HUES64 (cell line): ENCODE measurements around the gene GNA14.
"Not testable (repeated sequence)": the region's sequence is repeated elsewhere in the genome, so short reads cannot be mapped to it uniquely, and the experiment has no call there.

Experiments used
- H3K27ac ChIP-seq: 2 replicates; pipeline ENCODE4 v1.7.0; 2013; ENCODE audit warnings: low read depth, low read length, inconsistent platforms
- H3K27me3 ChIP-seq: 2 replicates; pipeline ENCODE4 v1.6.1; 2013; ENCODE audit warnings: mild to moderate bottlenecking, low read length; ENCODE audit not compliant: insufficient read depth
- H3K36me3 ChIP-seq: 2 replicates; pipeline ENCODE4 v1.6.1; 2013; ENCODE audit warnings: mild to moderate bottlenecking, low read length; ENCODE audit not compliant: insufficient read depth
- H3K4me1 ChIP-seq: 2 replicates; pipeline ENCODE4 v1.6.1; 2013; ENCODE audit warnings: mild to moderate bottlenecking, low read length, moderate library complexity; ENCODE audit not compliant: insufficient read depth
- H3K4me3 ChIP-seq: 2 replicates; pipeline ENCODE4 v1.5.1; 2013; ENCODE audit warnings: mild to moderate bottlenecking, low read length, moderate library complexity
- H3K9ac ChIP-seq: 2 replicates; pipeline ENCODE4 v1.6.1; 2013; ENCODE audit warnings: mild to moderate bottlenecking, low read depth, low read length
- H3K9me3 ChIP-seq: 2 replicates; pipeline ENCODE4 v1.6.1; 2013; ENCODE audit warnings: low read depth, low read length; ENCODE audit not compliant: insufficient read depth
- WGBS: fragments of 150-250, 120-280 bp; methylation state at CpG from one replicate; pipeline ENCODE4 v1.1.7; 2013; ENCODE audit warnings: missing lambda C conversion rate; 5-methylcytosine and 5-hydroxymethylcytosine counted together

The GNA14 gene

DNA sequence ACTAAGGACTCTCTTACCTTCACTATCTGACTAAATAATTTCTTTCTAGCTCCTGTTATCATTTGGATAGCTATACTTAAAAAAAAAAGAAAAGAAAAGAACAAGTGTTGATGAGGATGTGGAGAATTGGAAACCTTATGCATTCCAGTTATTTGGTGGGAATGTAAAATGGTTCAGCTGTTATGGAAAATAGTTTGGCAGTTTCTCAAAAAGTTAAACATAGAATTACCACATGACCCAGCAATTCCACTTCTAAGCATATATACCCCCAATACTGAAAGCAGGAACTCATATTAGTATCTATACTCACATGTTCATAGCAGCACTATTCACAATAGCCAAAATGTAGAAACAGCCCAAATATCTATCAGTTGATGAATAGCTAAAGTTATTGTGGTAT is 61.1 kb downstream of the GNA14 start:
- H3K36me3 ChIP-seq = no peaks in the 10 kb centered on the region
- H3K27ac ChIP-seq = no peak overlapping the region
- H3K4me3 ChIP-seq = no peak overlapping the region
- no peaks in the 10 kb centered on the region for H3K27me3 ChIP-seq
- no peak overlapping the region for H3K9ac ChIP-seq
- peaks cover 63% of the 10 kb centered on the region for H3K4me1 ChIP-seq
- no peaks in the 10 kb centered on the region for H3K9me3 ChIP-seq

GRCh38 chr9:77586591-77586990 is 61.5 kb downstream of the GNA14 start:
- H3K27ac ChIP-seq = peak overlapping the region; percentile 25; the same call in 1 of the 2 replicates
- H3K27me3 ChIP-seq = no peaks in the 10 kb centered on the region
- WGBS = 92% methylated on average over 11 of the region's 12 CpGs
- no peak overlapping the region for H3K4me3 ChIP-seq
- H3K4me1 ChIP-seq = peaks cover 67% of the 10 kb centered on the region
- H3K9me3 ChIP-seq = no peaks in the 10 kb centered on the region
- no peaks in the 10 kb centered on the region for H3K36me3 ChIP-seq
- H3K9ac ChIP-seq = no peak overlapping the region

GRCh38 chr9:77585335-77585786 is 62.8 kb downstream of the GNA14 start:
- H3K4me3 ChIP-seq = no peak overlapping the region
- no peaks in the 10 kb centered on the region for H3K9me3 ChIP-seq
- peak overlapping the region; percentile 41 for H3K9ac ChIP-seq

GRCh38 chr9:77584927-77585326 is 63.2 kb downstream of the GNA14 start:
- Histone ChIP-seq H3K4me1 (peaks cover 67% of the 10 kb centered on the region), H3K27ac (peak overlapping the region; percentile 89), H3K9ac (peak overlapping the region; percentile 41; the same call in 1 of the 2 replicates)
- not testable (repeated sequence) for H3K4me3 ChIP-seq, H3K36me3 ChIP-seq, H3K9me3 ChIP-seq, H3K27me3 ChIP-seq
- 41% methylated on average over 3 of the region's 4 CpGs for WGBS

More at GRCh38 chr9:77585335-77585786, 62.8 kb downstream of the GNA14 start:
- no peaks in the 10 kb centered on the region for H3K36me3 ChIP-seq
- peak overlapping the region; percentile 89 for H3K27ac ChIP-seq
- WGBS = 38% methylated on average over 2 of the region's 2 CpGs
- no peaks in the 10 kb centered on the region for H3K27me3 ChIP-seq
- peaks cover 67% of the 10 kb centered on the region for H3K4me1 ChIP-seq

- WGBS = 78% methylated on average over 5 of the region's 5 CpGs
- Histone ChIP-seq H3K27ac (no peak overlapping the region), H3K27me3 (no peaks in the 10 kb centered on the region), H3K9ac (no peak overlapping the region), H3K36me3 (no peaks in the 10 kb centered on the region), H3K4me1 (peaks cover 52% of the 10 kb centered on the region), H3K9me3 (no peaks in the 10 kb centered on the region), H3K4me3 (no peak overlapping the region)
These were observed 65.1 kb downstream of the GNA14 start for GRCh38 chr9:77582961-77583576.

GRCh38 chr9:77582525-77582924 is 65.6 kb downstream of the GNA14 start:
- Histone ChIP-seq H3K36me3 (no peaks in the 10 kb centered on the region), H3K4me1 (peaks cover 46% of the 10 kb centered on the region), H3K27me3 (no peaks in the 10 kb centered on the region), H3K27ac (no peak overlapping the region), H3K4me3 (no peak overlapping the region), H3K9ac (no peak overlapping the region), H3K9me3 (no peaks in the 10 kb centered on the region)
- WGBS = 91% methylated on average over 3 of the region's 3 CpGs

DNA sequence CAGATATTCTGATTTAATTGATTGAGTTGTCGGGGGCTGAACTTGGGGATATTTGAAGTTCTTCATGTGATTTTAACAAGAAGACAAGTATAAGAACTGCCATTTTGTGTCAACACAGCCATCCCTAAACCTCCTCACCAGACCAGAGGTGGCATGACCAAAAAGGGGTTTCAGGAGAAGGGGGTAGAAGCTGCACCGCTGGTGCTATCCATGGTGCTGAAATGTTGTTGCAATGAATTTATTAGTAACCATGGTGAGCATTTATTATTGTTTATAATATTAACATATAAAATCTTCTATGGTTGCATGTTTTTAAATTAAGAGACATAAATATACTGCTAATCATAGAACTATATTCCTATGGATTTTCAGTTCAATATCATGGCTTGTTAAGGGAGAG is 72.3 kb downstream of the GNA14 start:
- Histone ChIP-seq H3K4me1 (no peaks in the 10 kb centered on the region), H3K27ac (no peak overlapping the region), H3K27me3 (no peaks in the 10 kb centered on the region), H3K9me3 (no peaks in the 10 kb centered on the region), H3K4me3 (no peak overlapping the region), H3K9ac (no peak overlapping the region), H3K36me3 (no peaks in the 10 kb centered on the region)
- no CpG with 5 or more reads among the region's 2 CpGs for WGBS

DNA sequence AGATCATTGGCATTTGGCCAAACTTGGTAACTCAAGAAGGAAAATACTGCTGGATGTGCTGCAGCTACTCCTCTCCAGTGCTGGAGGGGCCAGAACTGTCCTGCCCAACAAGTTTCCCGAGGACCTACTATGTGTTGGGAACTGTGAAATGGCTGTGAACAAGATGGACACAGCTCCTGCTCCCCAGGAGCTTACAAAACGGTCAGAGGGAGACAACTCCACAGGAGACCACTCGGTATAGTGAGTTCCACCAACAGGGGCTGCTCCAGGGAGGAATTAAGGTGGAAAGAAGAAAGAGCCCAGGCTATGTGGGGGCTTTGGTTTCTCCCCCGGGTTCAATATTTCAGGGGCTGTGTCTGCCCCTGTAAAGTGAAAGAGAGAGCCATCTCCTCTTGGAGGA is 78.8 kb downstream of the GNA14 start:
- no peak overlapping the region for H3K4me3 ChIP-seq
- no peaks in the 10 kb centered on the region for H3K4me1 ChIP-seq
- no peak overlapping the region for H3K27ac ChIP-seq
- no peaks in the 10 kb centered on the region for H3K27me3 ChIP-seq
- H3K9ac ChIP-seq = no peak overlapping the region
- H3K9me3 ChIP-seq = no peaks in the 10 kb centered on the region
- WGBS = 74% methylated on average over 4 of the region's 4 CpGs
- H3K36me3 ChIP-seq = no peaks in the 10 kb centered on the region

GRCh38 chr9:77563174-77563573 is 84.9 kb downstream of the GNA14 start:
- H3K36me3 ChIP-seq = no peaks in the 10 kb centered on the region
- H3K9ac ChIP-seq = no peak overlapping the region
- H3K27me3 ChIP-seq = no peaks in the 10 kb centered on the region
- H3K4me1 ChIP-seq = peaks cover 10% of the 10 kb centered on the region; the same call in 1 of the 2 replicates
- H3K27ac ChIP-seq = no peak overlapping the region
- H3K9me3 ChIP-seq = no peaks in the 10 kb centered on the region
- no peak overlapping the region for H3K4me3 ChIP-seq
- WGBS = 93% methylated on average over 1 of the region's 1 CpG

DNA sequence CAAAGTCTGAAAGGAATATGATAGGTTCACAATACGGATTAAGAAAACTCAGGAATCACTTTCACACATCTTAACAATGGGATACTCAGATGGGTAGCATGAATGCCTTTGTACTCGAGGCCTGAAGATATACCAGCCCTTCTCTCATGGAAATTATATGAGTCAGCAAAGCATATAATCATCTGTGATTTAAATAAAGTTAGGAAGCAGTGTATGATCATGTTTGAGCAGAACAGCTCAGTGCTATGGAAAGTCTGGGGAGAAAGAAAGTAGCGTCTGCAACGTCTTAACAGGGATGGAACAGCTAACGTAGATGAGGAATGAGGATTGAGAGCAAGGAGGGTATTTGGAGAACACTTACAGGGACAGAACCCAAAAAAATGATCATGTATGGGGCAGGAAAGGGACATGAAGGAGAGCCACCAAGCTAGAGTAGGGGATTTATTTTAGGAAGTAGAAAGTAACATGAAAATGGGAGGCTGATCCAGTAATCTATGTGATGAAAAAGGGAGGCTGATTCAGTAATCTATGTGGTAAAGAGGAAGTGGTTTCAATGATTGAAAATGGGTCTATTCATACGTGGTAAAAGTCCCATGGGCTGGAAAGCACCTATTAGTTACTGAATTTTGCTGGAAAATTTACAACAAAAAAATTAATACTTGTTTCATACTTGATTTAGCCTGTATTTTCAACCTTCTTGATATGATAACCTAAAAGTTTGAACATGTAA is 85.9 kb downstream of the GNA14 start:
- Histone ChIP-seq H3K9ac (no peak overlapping the region), H3K27me3 (no peaks in the 10 kb centered on the region), H3K4me1 (peaks cover 10% of the 10 kb centered on the region; the same call in 1 of the 2 replicates), H3K4me3 (no peak overlapping the region), H3K9me3 (no peaks in the 10 kb centered on the region), H3K27ac (no peak overlapping the region), H3K36me3 (no peaks in the 10 kb centered on the region)
- 81% methylated on average over 5 of the region's 6 CpGs for WGBS

DNA sequence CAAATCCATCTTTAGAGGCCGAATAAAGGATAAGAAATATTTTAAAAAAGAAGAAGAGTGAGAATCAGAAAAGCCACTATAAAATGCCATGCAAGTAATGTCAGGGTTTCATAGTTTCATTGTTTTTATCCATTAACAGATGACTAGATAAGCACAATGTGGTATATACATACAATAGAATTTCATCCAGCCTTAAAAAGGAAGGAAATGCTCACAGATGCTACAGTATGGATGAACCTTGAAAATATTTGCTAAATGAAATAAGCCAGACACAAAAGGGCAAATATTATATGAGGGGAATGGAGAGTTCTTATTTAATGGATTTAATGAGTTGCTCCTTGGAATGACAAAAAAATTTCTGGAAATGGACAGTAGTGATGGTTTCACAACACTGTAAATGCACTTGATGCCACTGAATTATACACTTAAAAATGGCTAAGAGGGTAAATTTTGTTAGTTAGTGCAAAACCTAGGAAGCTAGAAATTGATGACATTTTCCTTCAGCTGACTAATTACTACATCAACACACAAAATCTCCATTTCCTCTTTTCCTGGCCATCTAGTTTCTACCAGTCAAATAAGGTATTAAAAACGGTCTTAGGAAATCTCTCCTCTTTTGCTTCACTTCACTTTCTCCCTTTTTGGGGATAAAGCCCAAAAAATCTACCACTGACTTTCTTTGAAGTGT is 86.6 kb downstream of the GNA14 start:
- Histone ChIP-seq H3K4me3 (no peak overlapping the region), H3K27ac (no peak overlapping the region), H3K9me3 (no peaks in the 10 kb centered on the region), H3K36me3 (no peaks in the 10 kb centered on the region), H3K27me3 (no peaks in the 10 kb centered on the region), H3K9ac (no peak overlapping the region), H3K4me1 (peaks cover 10% of the 10 kb centered on the region; the same call in 1 of the 2 replicates)
- 88% methylated on average over 1 of the region's 2 CpGs for WGBS
